ENCODE data around the gene UGP2. TPM values are rescaled to one million over a fixed set of nuclear protein-coding genes. Genes with fewer than 3 reads are reported as not detected.

The UGP2 gene
- polyA plus RNA-seq, 2 of the 4 experiments (the other 2 are of a cell fraction) = 114 to 162 TPM

DNA sequence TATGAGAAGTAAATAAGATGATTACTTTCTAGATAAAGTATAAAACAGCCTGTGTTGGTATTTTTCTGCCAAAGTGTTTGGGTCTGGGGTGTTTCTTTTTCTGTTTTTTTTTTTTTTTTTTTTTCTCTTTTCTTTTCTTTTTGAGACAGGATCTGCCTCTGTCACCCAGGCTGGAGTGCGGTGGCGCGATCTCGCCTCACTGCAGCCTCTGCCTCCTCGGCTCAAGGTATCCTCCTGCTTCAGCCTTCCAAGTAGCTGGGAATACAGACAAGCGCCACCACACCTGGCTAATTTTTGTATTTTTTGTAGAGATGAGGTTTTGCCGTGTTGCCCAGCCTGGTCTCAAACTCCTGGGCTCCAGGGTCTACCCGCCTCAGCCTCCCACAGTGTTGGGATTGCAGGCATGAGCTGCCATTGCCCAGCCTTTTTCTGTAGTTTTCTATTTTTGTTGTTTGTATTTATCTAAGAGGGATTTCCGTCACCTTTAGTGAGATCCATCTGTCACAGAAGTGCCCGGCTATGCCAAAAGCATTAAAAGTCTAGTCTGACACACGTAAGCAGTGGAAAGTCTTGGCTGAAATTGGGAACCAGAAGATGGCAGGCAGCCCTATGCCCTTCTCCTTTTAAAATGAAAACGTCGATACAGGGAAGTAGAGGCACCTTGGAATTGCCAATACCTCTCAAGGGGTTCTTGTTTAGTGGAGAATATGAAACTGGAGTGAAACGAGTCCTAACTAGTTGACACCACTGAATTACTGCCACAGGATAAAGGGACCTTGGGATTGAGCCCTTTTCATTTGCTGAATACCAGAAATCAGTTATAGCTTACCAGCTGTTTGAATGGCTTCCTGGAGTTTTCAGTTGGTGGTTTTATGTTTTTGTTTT, 14.0 kb downstream of the UGP2 start:
- WGBS (ENCODE audit: missing lambda C conversion rate) = 92% methylated on average over 14 of the region's 14 CpGs
- FAIRE-seq (no peak), DNase-seq (ENCODE audit: low read depth in 1 of 2, low spot score in 1 of 2) (no peak), ATAC-seq (no peak)
- H3K9me3 ChIP-seq = no peaks in the 10 kb centered on the region
- TF ChIP-seq POLR2AphosphoS2 (conservative IDR thresholded peaks at IDR 0.05; ENCODE audit: low read length) (no peak), TP53 (CRISPR knock-in tag; IDR thresholded peaks at IDR 0.05) (no peak), HOXA7 (CRISPR knock-in tag; IDR thresholded peaks at IDR 0.05) (no peak), RFX5 (IDR thresholded peaks at IDR 0.05) (no peak), HDAC2 (IDR thresholded peaks at IDR 0.05) (no peak), ZSCAN20 (CRISPR knock-in tag; IDR thresholded peaks at IDR 0.05) (no peak), RNF2 (IDR thresholded peaks at IDR 0.05; ENCODE audit: borderline replicate concordance, low read depth) (no peak), HOXB5 (CRISPR knock-in tag; IDR thresholded peaks at IDR 0.05) (no peak), EHF (CRISPR knock-in tag; IDR thresholded peaks at IDR 0.05) (no peak), CHD2 (IDR thresholded peaks at IDR 0.05; ENCODE audit: low read length, partially characterized antibody) (no peak), FOSL2 (IDR thresholded peaks at IDR 0.05) (no peak), FOSL2 (CRISPR knock-in tag; IDR thresholded peaks at IDR 0.05) (no peak), TFCP2L1 (CRISPR knock-in tag; IDR thresholded peaks at IDR 0.05) (no peak), NR3C1 (IDR thresholded peaks at IDR 0.05) (no peak), PHF8 (IDR thresholded peaks at IDR 0.05; ENCODE audit: borderline replicate concordance, low read depth) (no peak), CEBPB (IDR thresholded peaks at IDR 0.05) (no peak), CHD4 (IDR thresholded peaks at IDR 0.05; ENCODE audit: borderline replicate concordance) (no peak), MAZ (IDR thresholded peaks at IDR 0.05; ENCODE audit: borderline replicate concordance, low read depth, low read length) (no peak), HES2 (IDR thresholded peaks at IDR 0.05) (no peak), BHLHE40 (IDR thresholded peaks at IDR 0.05; ENCODE audit: low read depth, low read length) (no peak), EP300 (IDR thresholded peaks at IDR 0.05) (no peak)
- no peak overlapping the region for H3K4me2 ChIP-seq
- peaks cover 14% of the 10 kb centered on the region for H3K4me1 ChIP-seq
- ChIA-PET CTCF (interaction anchor here (1.2 to 2.8 kb wide), 4 partner anchors 13 to 164 kb away, joined by 3 to 9 read pairs (median 6); partner anchors contain the start of gene UGP2), POLR2A (interaction anchor here (0.9 kb wide), 1 partner anchor 267 kb away, joined by 3 read pairs; the partner anchor contains the start of genes MDH1 and WDPCP)
- no peak overlapping the region for H3K27ac ChIP-seq
- no peak overlapping the region for H3K4me3 ChIP-seq

GRCh38 chr2:63856303-63856603, 14.6 kb downstream of the UGP2 start:
- ATAC-seq = no peak
- DNase-seq (ENCODE audit: low read depth in 1 of 2, low spot score in 1 of 2) = no peak
- FAIRE-seq = no peak
- POLR2A ChIA-PET = interaction anchor here (1.4 kb wide), 1 partner anchor 15 kb away, joined by 4 read pairs; the partner anchor contains the start of gene UGP2
- 87% methylated on average over 5 of the region's 5 CpGs for WGBS (ENCODE audit: missing lambda C conversion rate)
- CTCF ChIA-PET = interaction anchor here (0.9 to 2.8 kb wide), 6 partner anchors 9 to 164 kb away, joined by 3 to 16 read pairs (median 6); partner anchors contain the start of gene UGP2
- no peak overlapping the region for H3K4me2 ChIP-seq
- H3K9me3 ChIP-seq = no peaks in the 10 kb centered on the region
- no peak overlapping the region for H3K27ac ChIP-seq
- peaks cover 16% of the 10 kb centered on the region for H3K4me1 ChIP-seq
- TF ChIP-seq MAX (IDR thresholded peaks at IDR 0.05) (no peak), HOXB13 (CRISPR knock-in tag; IDR thresholded peaks at IDR 0.05; ENCODE audit: low read depth) (no peak), CHD4 (IDR thresholded peaks at IDR 0.05; ENCODE audit: borderline replicate concordance) (no peak), FOSB (CRISPR knock-in tag; IDR thresholded peaks at IDR 0.05) (no peak), EHMT2 (IDR thresholded peaks at IDR 0.05; ENCODE audit: low read depth) (no peak), GATA3 (IDR thresholded peaks at IDR 0.05; ENCODE audit: borderline replicate concordance) (no peak), BHLHE40 (IDR thresholded peaks at IDR 0.05; ENCODE audit: low read depth, low read length) (no peak), MAZ (IDR thresholded peaks at IDR 0.05; ENCODE audit: borderline replicate concordance, low read depth, low read length) (no peak), JUN (IDR thresholded peaks at IDR 0.05) (no peak), ATOH8 (CRISPR knock-in tag; IDR thresholded peaks at IDR 0.05; ENCODE audit: low read depth) (no peak), CBX8 (IDR thresholded peaks at IDR 0.05) (no peak), TFCP2L1 (CRISPR knock-in tag; IDR thresholded peaks at IDR 0.05) (no peak)
- no peak overlapping the region for H3K4me3 ChIP-seq
